H9 (cell line): ENCODE measurements around the gene LGALS3. TPM values are rescaled to one million over a fixed set of nuclear protein-coding genes. Genes with fewer than 3 reads are reported as not detected.

ENCODE experiments used
- DNase-seq: peaks from one replicate; pipeline ENCODE4 v3.0.0-alpha.2; 2017
- H2AFZ ChIP-seq: one replicate; pipeline ENCODE4 v1.6.1; 2013; ENCODE audit warnings: mild to moderate bottlenecking, low read length, control low read depth, moderate library complexity
- H2AK5ac ChIP-seq: 2 replicates; pipeline ENCODE4 v1.6.1; 2013; ENCODE audit warnings: low read length, control low read depth, mixed read lengths; ENCODE audit not compliant: insufficient read length
- H2BK120ac ChIP-seq: one replicate; pipeline ENCODE4 v1.6.1; 2013; ENCODE audit warnings: low read depth, mild to moderate bottlenecking, low read length, control low read depth, inconsistent platforms; ENCODE audit not compliant: poor library complexity, severe bottlenecking
- H2BK12ac ChIP-seq: 2 replicates; pipeline ENCODE4 v1.6.1; 2013; ENCODE audit warnings: low read length, control low read depth, mixed read lengths, low read depth; ENCODE audit not compliant: insufficient read length
- H2BK15ac ChIP-seq: 2 replicates; pipeline ENCODE4 v1.6.1; 2013; ENCODE audit warnings: low read depth, low read length, control low read depth
- H2BK20ac ChIP-seq: one replicate; pipeline ENCODE4 v1.6.1; 2013; ENCODE audit warnings: low read depth, mild to moderate bottlenecking, low read length, control low read depth, inconsistent platforms; ENCODE audit not compliant: poor library complexity, severe bottlenecking
- H2BK5ac ChIP-seq: 2 replicates; pipeline ENCODE4 v1.6.1; 2013; ENCODE audit warnings: low read length, control low read depth, mixed read lengths; ENCODE audit not compliant: insufficient read length
- H3K14ac ChIP-seq: 2 replicates; pipeline ENCODE4 v1.6.1; 2013; ENCODE audit warnings: low read length, control low read depth; ENCODE audit not compliant: insufficient read depth
- H3K18ac ChIP-seq: 2 replicates; pipeline ENCODE4 v1.6.1; 2013; ENCODE audit warnings: low read depth, mild to moderate bottlenecking, mixed read lengths, low read length, control low read depth; ENCODE audit not compliant: insufficient read length
- H3K23ac ChIP-seq: 2 replicates; pipeline ENCODE4 v1.6.1; 2013; ENCODE audit warnings: low read length, control low read depth, mixed read lengths, low read depth; ENCODE audit not compliant: insufficient read length
- H3K23me2 ChIP-seq: 2 replicates; pipeline ENCODE4 v1.6.1; 2013; ENCODE audit warnings: low read depth, mild to moderate bottlenecking, mixed read lengths, low read length, control low read depth; ENCODE audit not compliant: insufficient read length, poor library complexity, severe bottlenecking
- H3K27ac ChIP-seq: 2 replicates; pipeline ENCODE4 v1.5.1; 2013; ENCODE audit warnings: low read length, control low read depth, mixed read lengths, low read depth; ENCODE audit not compliant: insufficient read length
- H3K27me3 ChIP-seq: 2 replicates; pipeline ENCODE4 v1.6.1; 2013; ENCODE audit warnings: low read length, control low read depth, inconsistent platforms; ENCODE audit not compliant: insufficient read depth
- H3K4ac ChIP-seq: 2 replicates; pipeline ENCODE4 v1.6.1; 2013; ENCODE audit warnings: low read depth, mild to moderate bottlenecking, control low read depth, inconsistent platforms, low read length, moderate library complexity
- H3K4me1 ChIP-seq: 2 replicates; pipeline ENCODE4 v1.6.1; 2013; ENCODE audit warnings: low read length, control low read depth, inconsistent platforms; ENCODE audit not compliant: insufficient read depth
- H3K4me2 ChIP-seq: 2 replicates; pipeline ENCODE4 v1.6.1; 2013; ENCODE audit warnings: low read length, control low read depth, mixed read lengths; ENCODE audit not compliant: insufficient read length, insufficient read depth
- H3K56ac ChIP-seq: 2 replicates; pipeline ENCODE4 v1.6.1; 2013; ENCODE audit warnings: low read depth, mild to moderate bottlenecking, mixed read lengths, low read length, control low read depth; ENCODE audit not compliant: insufficient read length
- H3K79me1 ChIP-seq: 2 replicates; pipeline ENCODE4 v1.6.1; 2013; ENCODE audit warnings: low read depth, mild to moderate bottlenecking, moderate library complexity, low read length, control low read depth, inconsistent platforms; ENCODE audit not compliant: insufficient read depth, poor library complexity, severe bottlenecking
- H3K79me2 ChIP-seq: 2 replicates; pipeline ENCODE4 v1.6.1; 2013; ENCODE audit warnings: low read length, control low read depth, inconsistent platforms; ENCODE audit not compliant: insufficient read depth
- H3K9ac ChIP-seq: 2 replicates; pipeline ENCODE4 v1.6.1; 2013; ENCODE audit warnings: low read length, control low read depth, mixed read lengths; ENCODE audit not compliant: insufficient read length; ENCODE audit errors: extremely low read depth
- H3K9me3 ChIP-seq: one replicate; pipeline ENCODE4 v1.6.1; 2013; ENCODE audit warnings: low read depth, low read length, inconsistent platforms; ENCODE audit not compliant: control insufficient read depth
- H3T11ph ChIP-seq: one replicate; pipeline ENCODE4 v1.6.1; 2013; ENCODE audit warnings: mild to moderate bottlenecking, low read length, control low read depth, inconsistent platforms
- H4K20me1 ChIP-seq: one replicate; pipeline ENCODE4 v1.6.1; 2013; ENCODE audit not compliant: control insufficient read depth, insufficient read length, insufficient read depth
- H4K5ac ChIP-seq: 2 replicates; pipeline ENCODE4 v1.6.1; 2013; ENCODE audit warnings: low read depth, mild to moderate bottlenecking, mixed read lengths, low read length, control low read depth; ENCODE audit not compliant: insufficient read length
- H4K8ac ChIP-seq: replicated peaks from 2 replicates; pipeline ENCODE4 v1.6.1; 2013; ENCODE audit warnings: low read length, control low read depth, mixed read lengths, low read depth; ENCODE audit not compliant: insufficient read length
- H4K91ac ChIP-seq: 2 replicates; pipeline ENCODE4 v1.6.1; 2013; ENCODE audit warnings: low read depth, mild to moderate bottlenecking, moderate library complexity, mixed read lengths, low read length, control low read depth; ENCODE audit not compliant: insufficient read length
- H3K27ac Mint-ChIP-seq, 3 experiments: 2 replicates in 2 of 3; 3 replicates in 1 of 3; pipeline ENCODE4 v1.8.0; 2020 to 2021; ENCODE audit warnings: mixed read lengths in 3 of 3, mild to moderate bottlenecking in 1 of 3, moderate library complexity in 1 of 3
- H3K27me3 Mint-ChIP-seq: 2 replicates; pipeline ENCODE4 v1.8.0; 2021; ENCODE audit warnings: low read depth, mild to moderate bottlenecking, moderate library complexity, mixed read lengths
- H3K36me3 Mint-ChIP-seq, 3 experiments: 2 replicates in 2 of 3; 3 replicates in 1 of 3; pipeline ENCODE4 v1.8.0; 2020 to 2021; ENCODE audit warnings: low read depth in 3 of 3, mixed read lengths in 3 of 3; ENCODE audit not compliant: insufficient read depth in 1 of 3
- H3K4me1 Mint-ChIP-seq, 2 experiments: 2 replicates each; pipeline ENCODE4 v1.8.0; 2020; ENCODE audit warnings: mixed read lengths in 2 of 2
- H3K4me3 Mint-ChIP-seq, 2 experiments: 2 replicates in 1 of 2; 3 replicates in 1 of 2; pipeline ENCODE4 v1.8.0; 2020 to 2021; ENCODE audit warnings: mild to moderate bottlenecking in 2 of 2, mixed read lengths in 2 of 2, moderate library complexity in 1 of 2
- H3K9me3 Mint-ChIP-seq, 2 experiments: 2 replicates in 1 of 2; 3 replicates in 1 of 2; pipeline ENCODE4 v1.8.0; 2020; ENCODE audit warnings: mild to moderate bottlenecking in 2 of 2, mixed read lengths in 2 of 2, moderate library complexity in 1 of 2
- WGBS: extraction: QIAGEN DNeasy Blood & Tissue Kit; methylation state at CpG from one replicate; pipeline ENCODE4 v1.1.7; 2013; ENCODE audit warnings: missing lambda C conversion rate, low lambda C conversion rate, mixed read lengths; ENCODE audit not compliant: insufficient read length; ENCODE audit errors: extremely low coverage; 5-methylcytosine and 5-hydroxymethylcytosine counted together
- total RNA-seq: library from RNA; stranded (reverse); gene quantifications from 2 replicates; pipeline ENCODE4 v1.2.1, GENCODE V29; 2021
- TF ChIP-seq, protein P1 (sequence below): fragments of 200-600 bp; sonication (generic); conservative IDR thresholded peaks from 3 replicates; pipeline ENCODE4 v1.8.0; 2021; ENCODE audit warnings: antibody characterized with exemption, mild to moderate bottlenecking

LGALS3 gene
- total RNA-seq, 1 experiment from 2014 or later, result 4.0 TPM

GRCh38 chr14:55139696-55140509 lies 10.9 kb downstream of the LGALS3 start:
- Histone ChIP-seq H2BK12ac (no peak overlapping the region), H4K20me1 (no peaks in the 10 kb centered on the region), H3K23me2 (no peaks in the 10 kb centered on the region), H3K27me3 (no peaks in the 10 kb centered on the region), H3K4me2 (no peak overlapping the region), H3K4me1 (no peaks in the 10 kb centered on the region), H4K91ac (no peak overlapping the region), H2BK5ac (no peak overlapping the region), H3K4ac (no peak overlapping the region), H2BK120ac (no peak overlapping the region), H2BK15ac (no peak overlapping the region), H2AFZ (no peak overlapping the region), H3K9ac (no peak overlapping the region), H3K23ac (no peak overlapping the region), H3K9me3 (no peaks in the 10 kb centered on the region), H3K56ac (no peak overlapping the region), H4K8ac (no peak overlapping the region), H2AK5ac (no peak overlapping the region), H3K79me1 (no peaks in the 10 kb centered on the region), H3K18ac (no peak overlapping the region), H2BK20ac (no peak overlapping the region), H3K27ac (no peak overlapping the region), H3K14ac (no peak overlapping the region), H3T11ph (no peak overlapping the region), H3K79me2 (no peaks in the 10 kb centered on the region), H4K5ac (no peak overlapping the region)
- TF ChIP-seq, protein P1, sequence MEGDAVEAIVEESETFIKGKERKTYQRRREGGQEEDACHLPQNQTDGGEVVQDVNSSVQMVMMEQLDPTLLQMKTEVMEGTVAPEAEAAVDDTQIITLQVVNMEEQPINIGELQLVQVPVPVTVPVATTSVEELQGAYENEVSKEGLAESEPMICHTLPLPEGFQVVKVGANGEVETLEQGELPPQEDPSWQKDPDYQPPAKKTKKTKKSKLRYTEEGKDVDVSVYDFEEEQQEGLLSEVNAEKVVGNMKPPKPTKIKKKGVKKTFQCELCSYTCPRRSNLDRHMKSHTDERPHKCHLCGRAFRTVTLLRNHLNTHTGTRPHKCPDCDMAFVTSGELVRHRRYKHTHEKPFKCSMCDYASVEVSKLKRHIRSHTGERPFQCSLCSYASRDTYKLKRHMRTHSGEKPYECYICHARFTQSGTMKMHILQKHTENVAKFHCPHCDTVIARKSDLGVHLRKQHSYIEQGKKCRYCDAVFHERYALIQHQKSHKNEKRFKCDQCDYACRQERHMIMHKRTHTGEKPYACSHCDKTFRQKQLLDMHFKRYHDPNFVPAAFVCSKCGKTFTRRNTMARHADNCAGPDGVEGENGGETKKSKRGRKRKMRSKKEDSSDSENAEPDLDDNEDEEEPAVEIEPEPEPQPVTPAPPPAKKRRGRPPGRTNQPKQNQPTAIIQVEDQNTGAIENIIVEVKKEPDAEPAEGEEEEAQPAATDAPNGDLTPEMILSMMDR, result no peak
- Mint-ChIP-seq H3K27me3 (no peaks in the 10 kb centered on the region), H3K27ac (no peak overlapping the region; a peak in 1 of 7 replicates), H3K9me3 (no peaks in the 10 kb centered on the region), H3K36me3 (peaks cover 9 to 23% (median 18%) of the 10 kb centered on the region in 3 experiments; a peak in 6 of 7 replicates), H3K4me1 (no peaks in the 10 kb centered on the region), H3K4me3 (no peak overlapping the region)
- no peak for DNase-seq
- no CpG with 5 or more reads among the region's 4 CpGs for WGBS
